ENCODE data around the gene B3GNT3.

DNA sequence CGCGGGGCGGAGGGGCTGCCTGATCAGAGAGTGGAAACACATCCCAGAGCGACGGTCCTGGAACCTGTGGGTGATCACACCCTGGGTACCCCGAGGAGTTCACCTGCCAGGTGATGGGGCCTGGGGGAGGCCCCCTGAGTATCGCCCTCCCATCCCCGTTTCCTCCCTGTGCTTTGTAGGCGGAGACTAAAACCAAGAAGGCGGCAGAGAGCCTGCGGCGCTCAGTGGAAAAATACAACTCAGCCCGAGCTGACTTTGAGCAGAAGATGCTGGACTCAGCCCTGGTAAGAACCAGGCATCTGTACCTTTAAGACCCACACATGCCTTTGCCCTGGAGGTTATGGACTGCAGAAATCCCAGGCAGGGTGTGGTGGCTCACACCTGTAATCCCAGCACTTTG, 24.3 kb upstream of the B3GNT3 start:
- TF ChIP-seq, protein P1, sequence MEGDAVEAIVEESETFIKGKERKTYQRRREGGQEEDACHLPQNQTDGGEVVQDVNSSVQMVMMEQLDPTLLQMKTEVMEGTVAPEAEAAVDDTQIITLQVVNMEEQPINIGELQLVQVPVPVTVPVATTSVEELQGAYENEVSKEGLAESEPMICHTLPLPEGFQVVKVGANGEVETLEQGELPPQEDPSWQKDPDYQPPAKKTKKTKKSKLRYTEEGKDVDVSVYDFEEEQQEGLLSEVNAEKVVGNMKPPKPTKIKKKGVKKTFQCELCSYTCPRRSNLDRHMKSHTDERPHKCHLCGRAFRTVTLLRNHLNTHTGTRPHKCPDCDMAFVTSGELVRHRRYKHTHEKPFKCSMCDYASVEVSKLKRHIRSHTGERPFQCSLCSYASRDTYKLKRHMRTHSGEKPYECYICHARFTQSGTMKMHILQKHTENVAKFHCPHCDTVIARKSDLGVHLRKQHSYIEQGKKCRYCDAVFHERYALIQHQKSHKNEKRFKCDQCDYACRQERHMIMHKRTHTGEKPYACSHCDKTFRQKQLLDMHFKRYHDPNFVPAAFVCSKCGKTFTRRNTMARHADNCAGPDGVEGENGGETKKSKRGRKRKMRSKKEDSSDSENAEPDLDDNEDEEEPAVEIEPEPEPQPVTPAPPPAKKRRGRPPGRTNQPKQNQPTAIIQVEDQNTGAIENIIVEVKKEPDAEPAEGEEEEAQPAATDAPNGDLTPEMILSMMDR (IDR thresholded peaks at IDR 0.05; ENCODE audit: insufficient read depth, low read depth, low read length), result no peak
- no peak for TF ChIP-seq EZH2 (IDR thresholded peaks at IDR 0.05; ENCODE audit: insufficient read depth, low read length)

Data from astrocyte (in vitro differentiated cells and primary cell).